HTERT RPE-1 (cell line): ENCODE data around the gene DNAJB14.
"Not testable (repeated sequence)": the region's sequence is repeated elsewhere in the genome, so short reads cannot be mapped to it uniquely, and the experiment has no call there.

ENCODE experiments used
- in situ Hi-C: fragments of 300-500 bp; cut with MboI; formaldehyde crosslinking; loops from 4 replicates; pipeline ENCODE4 v1.14.3; 2020; ENCODE audit warnings: low sequenced_read_pairs

The DNAJB14 gene

DNA sequence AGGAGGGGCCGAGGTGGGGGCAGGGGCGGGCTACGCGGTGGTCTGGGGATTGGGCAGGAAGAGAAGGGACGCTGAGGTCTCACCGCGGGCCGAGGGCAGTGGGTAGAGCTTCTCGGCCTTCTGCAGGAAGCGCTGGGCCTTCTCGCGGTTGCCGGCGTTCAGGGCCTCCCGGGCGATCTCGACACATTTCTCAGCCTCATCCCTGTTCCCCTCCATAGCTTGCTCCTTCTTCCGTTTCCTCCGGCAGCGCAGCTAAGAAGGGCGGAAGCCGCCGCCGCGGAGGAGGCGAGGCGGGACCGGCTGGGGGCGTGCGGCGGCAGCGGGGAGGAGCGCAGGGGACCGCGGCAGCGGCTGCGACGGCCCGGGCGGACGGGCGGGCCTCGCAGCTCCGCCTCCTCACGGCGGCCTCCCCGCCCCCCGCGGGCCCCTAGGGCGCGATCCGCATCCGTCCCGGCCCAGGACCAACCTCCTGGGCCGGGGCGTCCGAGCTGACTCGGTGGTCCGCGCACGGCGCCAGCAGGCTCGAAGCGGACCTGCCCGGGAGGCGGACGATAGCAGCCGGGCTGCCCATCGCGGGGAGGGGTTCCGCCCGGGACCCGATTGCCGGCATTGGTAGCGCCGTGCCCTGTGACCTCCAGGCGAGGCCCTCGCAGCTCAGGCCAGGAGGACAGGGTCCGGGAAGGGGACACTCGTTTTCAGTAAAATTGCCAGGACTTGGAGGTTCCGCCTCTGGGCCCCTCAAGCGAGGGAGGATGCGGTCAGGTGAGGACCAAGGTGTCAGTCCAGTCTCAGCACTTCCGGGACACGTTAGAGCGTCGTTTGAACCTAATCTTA, at the start of gene DNAJB14:
Gene DNAJB14, minus strand, starts transcription at position 263 of the 834 bp plus-strand sequence. Its CDS starts 47 bp downstream, at position 216.
- in situ Hi-C loops, result no loop called here

- in situ Hi-C loops, result no loop called here
These were observed 45.3 kb upstream of the DNAJB14 start for GRCh38 chr4:99991741-99992140.

GRCh38 chr4:99987681-99988080, 41.3 kb upstream of the DNAJB14 start:
- in situ Hi-C loops, result no loop called here

GRCh38 chr4:99986792-99987191, 40.4 kb upstream of the DNAJB14 start:
- in situ Hi-C loops, result no loop called here

DNA sequence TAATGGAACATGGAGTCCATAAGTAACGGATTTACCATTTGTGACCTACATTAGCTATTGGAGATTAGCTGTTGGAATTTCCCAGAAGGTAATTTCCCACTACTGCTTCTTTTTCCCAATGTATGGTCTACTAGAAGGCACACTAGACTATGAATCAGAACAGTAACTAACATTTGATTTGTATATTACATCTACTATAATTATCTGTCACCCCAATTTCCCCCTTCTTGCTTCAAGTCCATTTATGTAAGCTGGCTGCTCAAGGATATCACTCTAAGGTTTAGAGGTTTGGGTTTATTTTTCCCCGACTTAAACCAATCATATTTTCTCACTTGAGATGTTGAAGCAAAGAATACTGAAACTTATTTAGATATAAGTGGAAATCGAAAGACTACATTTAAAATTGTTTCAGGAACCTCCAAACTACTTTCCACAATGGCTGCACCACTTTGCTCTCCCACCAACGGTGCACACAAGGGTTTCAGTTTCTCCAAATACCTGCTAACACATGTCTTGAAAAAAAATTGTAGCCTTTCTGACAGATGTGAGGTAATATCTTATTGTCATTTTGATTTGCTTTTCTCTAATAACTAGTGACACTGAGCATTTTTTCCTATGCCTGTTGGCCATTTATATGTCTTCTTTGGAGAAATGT, 37.0 kb upstream of the DNAJB14 start:
- in situ Hi-C loops, result no loop called here

DNA sequence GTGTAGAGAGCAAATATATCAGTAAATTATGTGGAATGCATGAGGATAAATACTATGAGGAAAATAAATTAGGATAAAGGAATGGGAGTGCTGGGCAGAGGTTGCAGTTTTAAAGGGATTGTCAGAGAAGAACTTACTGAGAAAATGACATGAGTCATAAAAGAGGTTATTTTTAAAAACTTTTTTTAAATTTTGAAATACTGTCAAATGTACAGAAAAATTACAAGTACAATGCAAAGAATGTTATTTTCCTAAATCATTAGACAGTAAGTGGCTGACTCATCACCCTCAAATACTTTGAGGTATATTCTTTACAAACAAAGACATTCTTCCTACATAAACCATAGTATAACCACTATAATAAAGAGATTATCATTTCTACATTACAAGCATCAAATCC, 33.5 kb upstream of the DNAJB14 start:
- in situ Hi-C loops, result no loop called here

GRCh38 chr4:99971453-99972111, 25.2 kb upstream of the DNAJB14 start:
- in situ Hi-C loops, result no loop called here

- in situ Hi-C loops, result no loop called here
These were observed 21.9 kb upstream of the DNAJB14 start for GRCh38 chr4:99968330-99968729.

GRCh38 chr4:99966692-99967091, 20.3 kb upstream of the DNAJB14 start:
- in situ Hi-C loops, result no loop called here

DNA sequence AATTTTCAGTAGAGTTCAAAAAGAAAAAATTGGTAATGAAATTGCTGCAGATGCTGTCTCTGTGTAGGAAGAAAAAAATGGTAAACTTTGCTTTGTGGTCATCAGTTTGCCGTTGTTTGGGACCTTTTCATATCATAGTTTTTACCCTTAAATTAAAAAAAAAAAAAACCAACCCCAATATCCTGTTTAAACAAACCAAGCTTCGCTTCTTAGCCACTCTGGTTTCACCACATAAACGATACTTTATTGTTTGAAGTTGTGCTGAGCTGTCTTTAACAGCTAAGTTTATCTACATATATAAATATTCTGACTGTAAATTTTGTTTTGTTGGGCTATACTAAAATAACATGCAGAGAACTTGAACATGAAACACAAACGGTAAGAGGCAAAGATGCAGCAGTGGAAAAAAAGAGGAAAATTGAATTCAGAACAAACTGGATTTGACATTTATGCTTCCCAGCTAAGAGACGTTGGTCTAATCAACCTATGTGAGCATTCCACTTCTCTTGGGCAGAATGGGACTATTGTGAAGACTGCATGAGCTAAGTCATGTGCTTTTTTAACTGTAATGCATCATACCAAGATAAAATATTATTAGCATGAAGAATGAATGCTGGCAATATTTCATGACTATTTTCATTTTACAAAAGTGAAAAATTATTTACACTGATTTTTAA, 19.4 kb upstream of the DNAJB14 start:
- in situ Hi-C loops, result no loop called here

GRCh38 chr4:99965173-99965572, 18.8 kb upstream of the DNAJB14 start:
- in situ Hi-C loops, result no loop called here

DNA sequence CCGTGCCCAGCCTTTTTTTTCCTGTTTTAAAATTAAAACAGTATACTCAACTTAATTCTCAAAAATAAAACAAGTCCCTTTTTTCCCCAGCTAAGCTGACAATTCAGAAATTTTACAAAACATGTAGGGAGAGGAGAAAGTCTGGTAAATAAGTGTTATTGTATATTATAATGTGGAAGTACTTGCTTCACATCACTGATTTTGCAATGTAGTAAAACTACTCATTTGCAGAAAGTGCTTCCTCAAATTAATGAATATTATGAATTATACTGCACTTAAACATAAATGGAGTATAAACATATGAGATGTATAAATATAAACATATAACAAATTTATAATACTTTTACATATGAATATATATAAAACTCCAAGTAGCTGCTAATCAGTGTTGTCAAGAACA, 15.3 kb upstream of the DNAJB14 start:
- in situ Hi-C loops, result no loop called here

DNA sequence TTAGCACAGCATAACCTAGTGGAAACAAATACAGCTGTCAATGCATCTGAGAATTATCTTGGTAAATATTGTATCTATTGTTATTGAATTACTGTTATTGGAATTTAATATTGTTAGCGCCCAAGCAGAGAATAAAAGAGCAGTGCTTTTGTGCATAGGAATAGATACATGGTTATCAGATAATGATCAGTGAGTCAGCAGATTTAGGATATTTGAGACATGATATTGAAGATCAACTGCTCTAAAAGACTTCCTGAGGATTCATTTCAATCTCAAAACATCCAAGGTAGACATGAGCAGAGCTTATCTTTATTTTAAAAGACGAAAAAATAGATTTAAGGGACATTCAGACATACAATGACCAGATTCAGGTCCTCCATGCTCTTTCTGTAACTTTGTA, 14.2 kb upstream of the DNAJB14 start:
- in situ Hi-C loops, result no loop called here

DNA sequence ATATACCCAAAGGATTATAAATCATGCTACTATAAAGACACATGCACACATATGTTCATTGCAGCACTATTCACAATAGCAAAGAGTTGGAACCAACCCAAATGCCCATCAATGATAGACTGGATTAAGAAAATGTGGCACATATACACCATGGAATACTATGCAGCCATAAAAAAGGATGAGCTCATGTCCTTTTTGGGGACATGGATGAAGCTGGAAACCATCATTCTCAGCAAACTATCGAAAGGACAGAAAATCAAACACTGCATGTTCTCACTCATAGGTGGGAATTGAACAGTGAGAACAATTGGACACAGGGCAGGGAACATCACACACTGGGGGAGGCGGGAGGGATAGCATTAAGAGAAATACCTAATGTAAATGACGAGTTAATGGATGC, 11.8 kb upstream of the DNAJB14 start:
- in situ Hi-C loops, result not testable (repeated sequence)

GRCh38 chr4:99950913-99951254, 4.5 kb upstream of the DNAJB14 start:
- in situ Hi-C loops, result no loop called here

DNA sequence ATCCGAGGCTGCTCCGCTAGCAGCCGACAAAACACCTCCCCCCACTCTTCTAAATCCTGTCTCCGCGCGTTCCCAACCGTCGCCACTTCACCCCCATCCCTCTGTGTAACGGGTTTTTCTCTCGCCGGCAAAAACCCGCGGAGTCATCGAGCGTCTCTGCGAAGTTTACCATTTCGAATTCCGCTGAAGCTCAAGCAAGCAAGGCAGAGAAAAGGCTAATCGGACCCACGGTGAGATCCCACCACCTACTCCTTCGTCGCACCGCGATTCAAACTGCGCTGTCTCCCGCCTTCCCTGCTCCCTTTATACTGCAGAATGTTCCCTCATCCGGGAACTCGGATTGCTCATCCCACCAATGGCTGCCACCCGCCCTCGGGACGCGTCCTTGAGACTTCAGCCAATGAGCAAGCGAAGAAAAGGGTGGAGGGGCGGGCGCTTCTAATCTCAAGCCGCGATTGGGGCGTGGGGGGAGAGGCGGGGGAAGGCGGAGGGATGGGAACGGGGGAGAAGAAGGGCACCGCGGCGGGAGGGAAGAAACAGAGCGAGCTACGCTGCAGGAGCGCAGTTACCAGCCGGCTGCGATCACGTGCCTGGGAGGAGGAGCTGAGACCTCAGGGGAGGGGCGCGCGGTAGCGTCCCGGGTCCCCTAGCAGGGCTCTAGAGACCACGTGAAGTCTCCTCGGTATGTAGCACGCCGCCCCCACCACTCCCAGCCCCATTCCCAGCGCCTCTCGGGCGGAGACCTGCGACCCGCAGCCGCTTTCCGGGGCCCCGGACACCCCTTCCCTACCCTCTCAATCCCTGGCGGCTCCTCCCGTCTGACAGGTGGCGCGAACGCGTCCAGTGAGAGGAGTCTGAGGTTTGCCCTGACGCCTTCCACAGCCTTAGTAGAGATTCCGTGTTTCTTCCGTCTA, 3.8 kb upstream of the DNAJB14 start, which contains the start of gene H2AZ1:
Gene H2AZ1, minus strand, starts transcription at position 277 of the 914 bp plus-strand sequence. Its CDS starts 105 bp downstream, at position 172.
- in situ Hi-C loops, result no loop called here

- in situ Hi-C loops, result no loop called here
These were observed 2.9 kb upstream of the DNAJB14 start for GRCh38 chr4:99949034-99949998.

DNA sequence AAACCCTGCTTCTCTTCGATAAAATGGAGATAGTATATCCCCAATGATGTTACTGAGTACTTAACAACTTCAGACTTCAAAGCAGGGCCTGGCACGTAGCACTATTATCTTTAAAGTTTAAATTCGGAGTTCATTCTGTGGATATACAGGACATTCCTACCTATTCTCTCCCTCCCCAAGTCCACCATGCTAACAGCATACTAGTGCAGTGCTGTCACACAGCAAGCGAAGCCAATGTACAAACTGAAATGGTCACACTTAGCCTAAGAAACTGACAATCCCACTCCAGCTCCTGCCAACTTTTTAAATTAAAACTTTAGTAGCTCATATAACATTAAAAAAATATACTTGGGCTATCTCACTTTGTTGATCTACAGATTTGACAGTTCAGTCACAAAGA, 1.2 kb upstream of the DNAJB14 start:
- in situ Hi-C loops, result no loop called here

DNA sequence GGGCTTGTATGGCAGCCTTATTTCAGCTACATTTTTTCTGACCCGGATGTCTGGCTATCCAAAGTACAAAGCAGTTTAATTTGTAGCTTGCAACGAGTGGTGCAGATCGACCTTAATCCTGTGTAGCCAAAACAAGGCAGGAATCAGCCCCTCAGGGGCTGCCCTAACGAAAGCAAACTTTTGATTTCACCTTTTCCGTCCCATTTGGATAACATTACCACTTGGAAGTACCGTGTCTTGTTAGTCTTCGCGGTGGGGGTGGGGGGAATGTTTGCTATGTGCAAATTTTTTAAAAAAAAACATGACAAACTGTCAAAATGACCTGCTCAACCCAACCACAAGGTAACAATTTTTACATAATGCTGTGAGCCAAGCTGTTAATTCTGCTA, 766 bp upstream of the DNAJB14 start:
- in situ Hi-C loops, result no loop called here
